Loucy (cell line): ENCODE data around the gene NAA35.

Experiments used
- H2AFZ ChIP-seq: fragments of 200-600 bp; sonication (generic); 2 replicates; pipeline ENCODE4 v1.6.0; 2016; ENCODE audit warnings: antibody characterized with exemption, mild to moderate bottlenecking, low read length, moderate library complexity
- H3F3A ChIP-seq: fragments of 200-600 bp; 2 replicates; pipeline ENCODE4 v1.6.0; 2016; ENCODE audit warnings: antibody characterized with exemption, low read depth, mild to moderate bottlenecking
- H3K27me3 ChIP-seq: fragments of 200-600 bp; sonication (generic); 2 replicates; pipeline ENCODE4 v1.6.1; 2014; ENCODE audit warnings: low read length, mild to moderate bottlenecking; ENCODE audit not compliant: insufficient read depth, poor library complexity, severe bottlenecking
- H3K36me3 ChIP-seq: fragments of 200-600 bp; sonication (generic); 2 replicates; pipeline ENCODE4 v1.6.1; 2016; ENCODE audit warnings: low read length; ENCODE audit not compliant: insufficient read depth
- H3K4me1 ChIP-seq: fragments of 200-600 bp; sonication (generic); 2 replicates; pipeline ENCODE4 v1.5.1; 2014; ENCODE audit warnings: low read length, mild to moderate bottlenecking; ENCODE audit not compliant: insufficient read depth, poor library complexity, severe bottlenecking
- H3K4me2 ChIP-seq: fragments of 200-600 bp; sonication (generic); 2 replicates; pipeline ENCODE4 v1.6.0; 2014; ENCODE audit warnings: antibody characterized with exemption, low read length, low read depth, mild to moderate bottlenecking; ENCODE audit not compliant: poor library complexity, severe bottlenecking
- H3K4me3 ChIP-seq: fragments of 200-600 bp; sonication (generic); 2 replicates; pipeline ENCODE4 v1.5.1; 2014; ENCODE audit warnings: low read length, mild to moderate bottlenecking, mixed read lengths; ENCODE audit not compliant: poor library complexity, severe bottlenecking
- H3K79me2 ChIP-seq: fragments of 200-600 bp; sonication (generic); 2 replicates; pipeline ENCODE4 v1.6.1; 2014; ENCODE audit warnings: low read length; ENCODE audit not compliant: insufficient read depth
- H3K9ac ChIP-seq: fragments of 200-600 bp; sonication (generic); 2 replicates; pipeline ENCODE4 v1.6.0; 2014; ENCODE audit warnings: mild to moderate bottlenecking, low read depth, low read length, moderate library complexity; ENCODE audit not compliant: poor library complexity, severe bottlenecking
- H3K9me2 ChIP-seq: fragments of 200-600 bp; sonication (generic); replicated peaks from 2 replicates; pipeline ENCODE4 v1.6.1; 2016; ENCODE audit warnings: low read depth, low read length, mixed read lengths
- H3K9me3 ChIP-seq: fragments of 200-600 bp; sonication (generic); 2 replicates; pipeline ENCODE4 v1.6.1; 2014; ENCODE audit warnings: mild to moderate bottlenecking, antibody characterized with exemption, low read length, low read depth; ENCODE audit not compliant: insufficient read depth
- H4K20me1 ChIP-seq: fragments of 200-600 bp; sonication (generic); 2 replicates; pipeline ENCODE4 v1.6.0; 2014; ENCODE audit warnings: antibody characterized with exemption, low read length, mild to moderate bottlenecking; ENCODE audit not compliant: insufficient read depth, poor library complexity, severe bottlenecking
- EZH2phosphoT487 ChIP-seq: fragments of 200-600 bp; IDR thresholded peaks from 2 replicates; pipeline ENCODE4 v1.6.1; 2018; ENCODE audit warnings: antibody characterized with exemption, mild to moderate bottlenecking, moderate library complexity, borderline replicate concordance
- TF ChIP-seq, protein P1 (sequence below): fragments of 200-600 bp; sonication (generic); conservative IDR thresholded peaks from 2 replicates; pipeline ENCODE4 v1.5.1; 2014; ENCODE audit warnings: mild to moderate bottlenecking, antibody characterized with exemption, low read length

NAA35 gene

DNA sequence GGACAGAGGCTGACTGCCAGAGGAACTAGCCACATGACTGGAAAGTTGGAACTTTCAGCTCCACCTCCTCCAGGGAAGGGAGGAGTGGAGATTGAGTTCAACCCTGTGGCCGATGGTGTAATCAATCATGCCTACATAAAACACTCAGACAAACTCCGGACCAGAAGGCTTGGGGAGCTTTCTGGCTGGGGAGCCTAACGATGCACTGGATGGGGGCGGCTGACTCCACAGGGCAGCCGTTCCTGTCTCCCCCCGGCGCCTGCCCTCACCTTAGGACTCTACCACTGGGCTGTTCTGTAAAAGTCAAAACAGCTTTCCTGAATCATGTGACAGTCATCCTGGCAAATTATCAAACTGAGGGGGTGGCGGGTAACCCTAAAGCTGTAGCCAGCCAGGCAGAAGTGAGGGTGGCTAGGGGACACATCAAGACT, 100.4 kb downstream of the NAA35 start:
- Histone ChIP-seq H3K4me3 (no peak overlapping the region), H3K9me2 (no peaks in the 10 kb centered on the region), H2AFZ (no peak overlapping the region), H3K4me1 (no peaks in the 10 kb centered on the region), H3K4me2 (no peak overlapping the region), H3K79me2 (no peaks in the 10 kb centered on the region), H3K9me3 (no peaks in the 10 kb centered on the region), H3F3A (no peaks in the 10 kb centered on the region), H3K27me3 (no peaks in the 10 kb centered on the region), H3K9ac (no peak overlapping the region), H4K20me1 (no peaks in the 10 kb centered on the region), H3K36me3 (no peaks in the 10 kb centered on the region)
- TF ChIP-seq EZH2phosphoT487 = no peak
- TF ChIP-seq, protein P1, sequence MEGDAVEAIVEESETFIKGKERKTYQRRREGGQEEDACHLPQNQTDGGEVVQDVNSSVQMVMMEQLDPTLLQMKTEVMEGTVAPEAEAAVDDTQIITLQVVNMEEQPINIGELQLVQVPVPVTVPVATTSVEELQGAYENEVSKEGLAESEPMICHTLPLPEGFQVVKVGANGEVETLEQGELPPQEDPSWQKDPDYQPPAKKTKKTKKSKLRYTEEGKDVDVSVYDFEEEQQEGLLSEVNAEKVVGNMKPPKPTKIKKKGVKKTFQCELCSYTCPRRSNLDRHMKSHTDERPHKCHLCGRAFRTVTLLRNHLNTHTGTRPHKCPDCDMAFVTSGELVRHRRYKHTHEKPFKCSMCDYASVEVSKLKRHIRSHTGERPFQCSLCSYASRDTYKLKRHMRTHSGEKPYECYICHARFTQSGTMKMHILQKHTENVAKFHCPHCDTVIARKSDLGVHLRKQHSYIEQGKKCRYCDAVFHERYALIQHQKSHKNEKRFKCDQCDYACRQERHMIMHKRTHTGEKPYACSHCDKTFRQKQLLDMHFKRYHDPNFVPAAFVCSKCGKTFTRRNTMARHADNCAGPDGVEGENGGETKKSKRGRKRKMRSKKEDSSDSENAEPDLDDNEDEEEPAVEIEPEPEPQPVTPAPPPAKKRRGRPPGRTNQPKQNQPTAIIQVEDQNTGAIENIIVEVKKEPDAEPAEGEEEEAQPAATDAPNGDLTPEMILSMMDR = no peak

DNA sequence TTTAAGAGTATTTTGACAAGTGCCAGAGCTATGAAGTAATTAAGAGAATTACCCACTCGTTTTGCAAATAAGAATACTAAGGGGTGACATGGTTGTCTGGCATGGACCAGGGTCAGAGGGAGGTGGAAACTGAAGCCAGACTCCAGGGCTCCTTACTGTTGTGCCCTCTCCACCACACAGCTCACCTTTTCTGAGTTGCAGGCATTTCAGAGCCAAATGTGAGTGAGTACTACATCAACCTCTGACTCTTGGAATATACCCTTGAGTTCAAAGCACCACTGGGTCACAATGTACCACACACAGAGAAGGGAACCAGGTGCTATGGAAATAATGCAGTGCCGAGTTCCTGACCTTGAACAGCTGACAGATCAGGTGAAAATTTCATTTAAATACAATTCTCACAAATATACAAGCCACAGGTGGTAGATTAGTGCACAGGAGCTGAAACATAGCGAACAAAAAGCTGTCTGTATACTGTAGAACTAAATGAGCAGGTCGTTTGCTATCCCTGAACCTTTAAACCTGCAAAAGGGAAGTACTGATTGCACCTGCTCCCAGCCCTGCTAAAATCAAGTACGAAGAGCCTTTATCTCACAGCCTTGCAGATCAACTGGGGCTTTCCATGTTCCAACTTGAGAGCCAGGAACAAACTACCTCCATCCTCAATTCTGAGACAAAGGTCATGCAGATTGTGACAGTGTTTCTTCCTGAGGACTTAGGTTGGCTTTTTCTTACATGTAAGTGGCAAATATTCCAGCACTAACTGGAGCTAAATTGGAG, 101.4 kb downstream of the NAA35 start:
- no peaks in the 10 kb centered on the region for H3K27me3 ChIP-seq
- H3K4me3 ChIP-seq = no peak overlapping the region
- H3K36me3 ChIP-seq = no peaks in the 10 kb centered on the region
- H2AFZ ChIP-seq = no peak overlapping the region
- no peaks in the 10 kb centered on the region for H3F3A ChIP-seq
- no peaks in the 10 kb centered on the region for H3K79me2 ChIP-seq
- no peaks in the 10 kb centered on the region for H3K9me3 ChIP-seq
- no peak overlapping the region for H3K9ac ChIP-seq
- no peaks in the 10 kb centered on the region for H4K20me1 ChIP-seq
- H3K9me2 ChIP-seq = no peaks in the 10 kb centered on the region
- H3K4me2 ChIP-seq = no peak overlapping the region
- TF ChIP-seq, protein P1 = no peak
- no peak for TF ChIP-seq EZH2phosphoT487
- no peaks in the 10 kb centered on the region for H3K4me1 ChIP-seq

DNA sequence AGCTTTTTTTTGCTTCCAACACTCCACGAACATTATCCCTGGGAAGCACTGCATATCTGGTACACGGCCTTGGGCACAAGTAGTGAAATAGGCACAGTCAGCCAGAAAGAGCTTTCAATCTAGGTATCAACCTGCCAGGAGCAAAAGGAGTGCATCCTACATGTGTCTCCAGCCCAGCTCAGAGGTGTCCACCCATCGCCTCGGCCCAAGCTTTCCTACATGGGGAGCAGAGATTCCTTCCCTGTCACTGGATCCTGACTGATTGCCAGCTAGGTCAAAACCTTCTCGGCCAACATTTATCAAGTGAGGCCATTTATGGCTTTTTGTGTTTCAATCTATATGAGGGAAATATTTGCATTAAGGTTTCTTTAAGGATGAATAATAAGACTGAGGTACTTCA, 102.6 kb downstream of the NAA35 start:
- H3K27me3 ChIP-seq = no peaks in the 10 kb centered on the region
- H4K20me1 ChIP-seq = no peaks in the 10 kb centered on the region
- no peaks in the 10 kb centered on the region for H3K79me2 ChIP-seq
- H2AFZ ChIP-seq = no peak overlapping the region
- H3K36me3 ChIP-seq = no peaks in the 10 kb centered on the region
- H3K9me2 ChIP-seq = no peaks in the 10 kb centered on the region
- no peak overlapping the region for H3K4me2 ChIP-seq
- H3F3A ChIP-seq = no peaks in the 10 kb centered on the region
- no peak overlapping the region for H3K4me3 ChIP-seq
- H3K4me1 ChIP-seq = no peaks in the 10 kb centered on the region
- no peaks in the 10 kb centered on the region for H3K9me3 ChIP-seq
- TF ChIP-seq EZH2phosphoT487 = no peak
- TF ChIP-seq, protein P1 = no peak
- H3K9ac ChIP-seq = no peak overlapping the region
